NCI-H1930 (cell line): ENCODE measurements around the gene TBC1D2.

Source experiments
- DNase-seq, 2 experiments: peaks; one replicate each; lab custom pipeline; 2025; lab: John Stamatoyannopoulos, UW

TBC1D2 gene

DNA sequence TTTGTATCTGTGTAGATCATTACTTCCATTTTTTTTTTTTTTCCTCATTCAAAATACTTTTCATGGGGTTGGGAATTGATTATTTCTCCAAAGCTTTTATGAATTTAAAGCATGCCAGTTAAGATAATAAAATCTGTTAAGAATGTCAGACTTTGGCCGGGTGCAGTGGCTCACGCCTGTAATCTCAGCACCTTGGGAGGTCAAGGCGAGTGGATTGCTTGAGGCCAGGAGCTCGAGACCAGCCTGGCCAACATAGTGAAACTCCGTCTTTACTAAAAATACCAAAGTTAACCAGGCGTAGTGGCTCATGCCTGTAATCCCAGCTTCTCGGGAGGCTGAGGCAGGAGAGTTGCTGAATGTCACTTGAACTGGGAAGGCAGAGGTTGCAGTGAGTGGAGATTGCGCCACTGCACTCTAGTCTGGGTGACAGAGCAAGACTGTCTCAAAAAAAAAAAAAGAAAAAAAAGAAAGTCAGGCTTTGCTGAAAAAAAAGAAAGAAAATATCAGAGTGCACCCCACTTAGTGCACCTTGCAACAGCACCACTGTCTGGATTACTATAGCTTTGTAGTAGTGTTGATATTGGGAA, 18.5 kb downstream of the TBC1D2 start:
- no peak for DNase-seq

DNA sequence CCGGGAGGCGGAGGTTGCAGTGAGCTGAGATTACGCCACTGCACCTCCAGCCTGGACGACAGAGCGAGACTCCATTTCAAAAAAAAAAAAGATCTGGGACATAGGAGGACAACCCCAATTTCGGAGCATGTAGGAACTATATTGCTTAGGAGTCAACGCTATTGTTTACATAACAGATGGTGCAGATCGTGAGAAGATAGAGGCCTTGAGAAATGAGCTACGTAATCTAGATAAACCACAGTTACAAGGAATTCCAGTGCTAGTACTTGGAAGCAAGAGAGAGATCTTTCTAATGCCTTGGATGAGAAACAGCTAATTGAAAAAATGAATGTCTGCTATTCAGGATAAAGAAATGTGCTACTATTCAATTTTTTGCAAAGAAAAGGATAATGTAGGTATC, 20.3 kb downstream of the TBC1D2 start:
- no peak for DNase-seq

DNA sequence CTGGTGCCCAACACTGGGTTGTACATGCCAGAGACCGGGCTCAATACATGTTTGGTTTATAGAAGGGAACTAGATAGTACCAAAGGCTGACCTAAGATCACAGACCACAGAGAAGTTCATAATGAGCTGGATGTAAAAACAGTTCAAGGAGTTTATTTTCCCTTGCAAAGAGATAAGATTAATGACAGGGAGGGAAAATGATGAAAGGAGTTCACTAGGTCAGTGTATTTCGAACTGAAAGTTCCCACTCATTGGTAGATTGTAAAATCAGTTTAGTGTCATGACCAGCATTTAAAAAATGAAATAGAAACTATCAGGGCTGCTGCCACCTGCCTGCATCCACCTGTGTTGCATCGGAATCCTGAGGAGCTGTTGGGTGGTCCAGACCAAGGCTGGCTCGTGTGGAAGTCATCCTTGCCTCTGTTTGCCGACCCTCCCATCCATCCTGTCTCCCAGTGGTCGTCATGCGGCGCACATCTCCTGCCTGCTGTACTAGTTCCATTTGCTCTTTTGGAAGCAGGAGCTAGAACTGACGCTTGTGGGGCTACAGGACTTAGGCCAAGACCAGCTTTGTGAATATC, 21.1 kb downstream of the TBC1D2 start:
- no peak for DNase-seq

DNA sequence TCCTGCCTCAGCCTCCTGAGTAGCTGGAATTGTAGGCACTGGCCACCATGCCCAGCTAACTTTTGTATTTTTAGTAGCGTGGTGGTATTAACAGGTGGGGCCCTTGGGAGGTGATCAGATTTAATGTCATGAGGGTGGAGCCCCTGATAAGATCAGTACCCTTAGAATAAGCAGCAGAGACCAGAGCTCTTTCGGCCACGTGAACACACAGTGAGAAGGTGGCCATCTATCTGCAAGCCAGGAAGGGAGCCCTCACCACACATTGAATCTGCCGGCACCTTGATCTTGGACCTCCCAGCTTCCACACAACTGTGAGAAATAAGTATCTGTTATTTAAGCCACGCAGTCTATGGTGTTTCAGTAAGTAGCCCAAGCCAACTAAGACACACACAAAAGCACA, 22.5 kb downstream of the TBC1D2 start:
- no peak for DNase-seq

- no peak for DNase-seq
These were observed 23.5 kb downstream of the TBC1D2 start for GRCh38 chr9:98231770-98232478.

GRCh38 chr9:98230789-98231188, 24.7 kb downstream of the TBC1D2 start:
- no peak for DNase-seq

- DNase-seq: no peak
These were observed 25.1 kb downstream of the TBC1D2 start for GRCh38 chr9:98230304-98230703.

DNA sequence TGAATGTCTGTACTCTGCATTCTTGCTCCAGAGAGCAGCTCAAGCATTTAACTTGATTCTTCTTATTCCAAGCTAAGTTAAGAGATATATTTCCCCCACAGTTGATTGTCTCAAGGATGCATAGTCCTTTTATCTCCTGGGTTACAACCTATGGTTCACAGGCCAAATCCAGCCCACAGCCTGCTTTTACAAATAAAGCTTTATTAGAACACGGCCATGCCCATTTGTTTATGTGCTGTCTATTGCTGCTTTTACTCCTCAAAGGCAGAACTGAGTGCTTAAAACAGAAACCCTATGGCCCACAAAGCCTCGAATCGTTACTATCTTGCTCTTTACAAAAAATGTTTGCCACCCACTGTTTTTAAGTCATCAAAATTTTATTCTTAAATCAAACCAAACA, 25.8 kb downstream of the TBC1D2 start:
- no peak for DNase-seq

GRCh38 chr9:98229090-98229395, 26.4 kb downstream of the TBC1D2 start:
- DNase-seq: no peak

GRCh38 chr9:98228392-98229089, 26.9 kb downstream of the TBC1D2 start:
- DNase-seq: no peak

DNA sequence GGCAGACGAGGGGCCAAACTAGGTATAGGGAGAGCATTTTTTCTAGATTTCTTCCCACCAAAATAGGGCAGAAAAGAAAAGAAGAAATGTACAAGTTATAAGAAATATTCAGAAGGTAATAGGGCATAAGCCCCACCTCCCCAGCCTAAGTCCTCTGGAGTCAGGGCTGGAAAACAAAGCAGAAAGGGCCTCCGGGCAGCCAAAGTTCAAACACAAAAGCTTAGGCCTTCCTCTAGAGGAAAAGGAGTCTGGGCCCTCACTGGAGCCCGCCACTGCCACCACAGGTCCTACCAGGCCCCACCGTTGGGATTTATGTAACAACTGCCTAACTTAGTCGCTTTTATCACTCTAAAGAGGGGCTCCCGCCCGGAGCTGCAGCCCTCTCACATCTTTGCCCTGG, 27.6 kb downstream of the TBC1D2 start:
- DNase-seq: no peak

DNA sequence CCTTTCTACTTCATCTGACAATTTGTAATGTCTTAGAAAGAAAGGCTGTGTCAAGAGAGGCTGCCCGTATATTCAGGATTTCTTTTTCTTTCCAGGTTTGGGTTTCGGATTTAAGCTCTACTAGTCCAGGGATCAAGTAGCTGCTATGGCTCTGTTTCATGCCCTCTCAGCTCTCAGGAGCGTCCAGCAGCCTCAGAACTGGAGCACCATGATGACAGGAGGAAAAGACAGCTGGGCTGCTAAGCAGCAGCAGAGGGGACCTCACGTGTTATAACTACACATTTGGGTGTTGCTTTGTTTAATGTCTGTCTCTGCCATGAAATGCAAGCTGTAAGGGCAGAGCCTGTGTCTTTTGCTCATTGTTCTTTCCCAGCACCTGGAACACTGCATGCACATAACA, 28.5 kb downstream of the TBC1D2 start:
- no peak for DNase-seq

- DNase-seq: no peak
These were observed 28.9 kb downstream of the TBC1D2 start for GRCh38 chr9:98226516-98226915.

DNA sequence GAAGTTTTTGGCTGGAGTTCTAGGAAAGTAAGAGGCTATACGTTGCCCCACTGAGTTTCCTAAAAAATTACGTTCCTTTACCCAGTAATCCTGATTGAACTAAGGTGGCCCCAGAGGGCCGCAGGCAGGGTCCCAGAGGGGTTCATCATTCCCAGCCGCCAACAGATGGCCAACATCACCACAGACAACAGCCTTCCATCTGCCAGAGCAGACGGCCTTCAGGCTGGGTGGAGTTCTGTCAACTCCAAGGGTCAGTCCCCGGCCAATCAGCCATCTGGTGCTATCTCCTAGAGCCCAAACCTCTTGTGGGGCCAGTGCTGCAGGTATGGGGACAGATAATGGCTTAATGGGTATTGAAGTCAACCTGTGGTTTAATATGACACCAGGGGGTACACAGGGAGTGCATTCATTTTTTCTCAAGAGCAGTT, 30.4 kb downstream of the TBC1D2 start:
- no peak for DNase-seq

DNA sequence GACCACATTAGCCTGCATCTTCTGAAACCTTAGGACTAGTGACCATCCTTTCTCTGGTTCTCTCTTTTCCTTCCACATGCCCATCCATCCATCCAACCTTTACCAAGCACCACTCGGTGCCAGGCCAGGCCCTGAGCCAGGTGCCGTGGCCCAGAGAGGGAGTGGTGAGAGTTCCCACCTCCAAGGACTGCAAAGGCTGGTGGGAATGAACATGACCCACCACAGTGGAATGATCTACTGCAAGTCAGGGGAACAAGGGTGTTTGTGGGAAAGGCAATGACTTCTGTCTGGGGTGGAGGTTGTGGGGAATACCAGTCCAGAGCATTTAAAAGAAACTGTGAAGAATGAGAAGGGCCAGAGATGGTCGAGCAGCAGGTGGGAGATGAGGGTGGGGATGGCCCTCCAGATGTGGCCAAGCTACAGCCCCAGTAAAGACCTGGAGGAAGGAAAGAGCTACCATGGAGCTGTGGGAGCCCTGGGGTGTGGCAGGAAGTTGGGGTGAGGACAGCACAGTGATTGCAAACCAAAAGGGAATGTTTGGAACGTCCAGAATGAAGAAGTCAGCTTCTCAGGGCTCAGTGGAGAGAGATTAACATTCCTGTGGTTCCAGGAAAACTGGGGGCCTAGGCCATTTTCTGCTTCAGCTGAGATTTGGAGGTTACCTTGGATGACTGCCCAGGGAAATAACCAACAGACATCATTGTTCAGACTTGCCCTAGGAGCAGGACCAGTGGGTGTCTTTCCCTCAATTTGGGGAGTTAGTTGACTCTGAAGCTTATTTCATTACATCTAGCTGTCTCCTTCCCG, 32.4 kb downstream of the TBC1D2 start:
- DNase-seq: no peak

GRCh38 chr9:98220911-98221310, 34.5 kb downstream of the TBC1D2 start:
- no peak for DNase-seq

GRCh38 chr9:98219794-98220370, 35.6 kb downstream of the TBC1D2 start:
- no peak for DNase-seq

- DNase-seq: no peak
These were observed 36.1 kb downstream of the TBC1D2 start for GRCh38 chr9:98219364-98219716.

GRCh38 chr9:98218562-98219363, 36.7 kb downstream of the TBC1D2 start:
- no peak for DNase-seq

DNA sequence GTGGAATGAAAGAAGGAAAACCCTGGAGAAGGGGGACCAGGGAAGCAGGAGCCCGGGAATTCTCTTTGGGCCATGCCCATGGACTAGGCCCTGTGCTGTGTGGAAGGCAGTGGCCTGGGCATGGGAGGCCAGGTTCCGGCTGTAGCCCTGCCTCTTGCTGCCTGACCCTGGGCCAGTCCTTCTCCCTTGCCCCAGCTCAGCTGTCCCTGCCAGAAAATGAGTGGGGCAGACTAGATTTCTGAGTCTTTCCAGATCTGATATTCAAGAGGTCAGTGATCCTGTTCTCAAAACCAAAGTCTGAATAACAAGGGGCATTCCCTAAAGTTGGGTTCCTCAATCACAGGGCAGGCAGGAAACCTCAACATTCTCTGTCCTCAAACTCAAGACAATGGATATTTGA, 38.2 kb downstream of the TBC1D2 start:
- no peak for DNase-seq

DNA sequence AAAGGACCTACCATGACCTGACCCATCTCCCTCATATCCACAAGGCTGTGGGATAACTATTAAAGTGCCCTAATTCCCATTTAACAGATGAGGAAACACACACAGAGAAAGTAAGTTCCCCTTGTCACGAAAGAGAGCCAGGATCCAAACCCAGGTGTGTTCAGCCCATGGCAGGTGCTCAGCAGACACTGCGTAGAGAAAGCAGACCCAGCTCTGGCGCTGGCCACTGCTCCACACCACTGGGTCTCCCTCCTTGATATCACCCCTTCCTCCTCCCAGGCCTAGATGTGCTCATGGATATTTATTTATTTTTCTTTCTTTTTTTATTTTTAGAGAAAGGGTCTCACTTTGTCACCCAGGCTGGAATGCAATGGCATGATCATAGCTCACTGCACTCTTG, 39.1 kb downstream of the TBC1D2 start:
- no peak for DNase-seq
